NCI-H345 (cell line): ENCODE results near the gene YTHDF2.

ENCODE experiments used
- DNase-seq: peaks from one replicate; lab custom pipeline; 2025; lab: John Stamatoyannopoulos, UW

The YTHDF2 gene

DNA sequence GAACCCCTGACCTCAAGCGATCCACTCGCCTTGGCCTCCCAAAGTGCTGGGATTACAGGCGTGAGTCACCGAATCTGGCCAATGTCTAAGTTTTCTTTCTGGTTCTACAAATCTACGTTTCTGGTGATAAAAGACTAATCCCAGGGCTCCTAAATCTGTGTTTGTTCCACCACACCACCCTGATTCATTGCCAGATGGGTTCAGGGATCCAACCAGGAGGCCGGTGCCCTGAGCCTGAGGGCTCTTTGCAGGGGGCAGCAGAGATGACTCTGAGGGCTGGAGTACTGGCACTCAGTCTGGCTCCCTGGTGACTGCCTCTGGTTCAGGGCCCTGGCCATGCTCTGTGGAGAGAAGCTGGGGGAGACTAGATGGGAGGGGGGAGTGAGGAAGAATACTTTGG is 64.7 kb downstream of the YTHDF2 start:
- DNase-seq, result no peak

DNA sequence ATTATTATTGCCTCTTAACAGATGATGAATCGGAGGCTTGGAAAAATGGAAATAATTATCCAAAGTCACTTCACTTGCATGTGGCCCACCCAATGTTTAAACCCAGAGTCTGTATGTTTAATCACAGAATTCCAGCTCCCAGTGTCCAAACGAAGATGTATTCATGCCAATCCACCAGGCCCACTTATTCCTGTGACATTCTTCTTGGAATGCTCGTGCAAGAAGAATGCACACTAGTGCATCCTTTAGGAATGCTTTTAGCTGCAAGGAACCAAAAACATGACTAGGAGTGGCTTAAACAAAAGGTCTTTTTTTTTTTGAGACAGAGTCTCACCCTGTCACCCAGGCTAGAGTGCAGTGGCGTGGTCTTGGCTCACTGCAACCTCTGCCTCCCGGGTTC is 66.3 kb downstream of the YTHDF2 start:
- DNase-seq, result no peak

DNA sequence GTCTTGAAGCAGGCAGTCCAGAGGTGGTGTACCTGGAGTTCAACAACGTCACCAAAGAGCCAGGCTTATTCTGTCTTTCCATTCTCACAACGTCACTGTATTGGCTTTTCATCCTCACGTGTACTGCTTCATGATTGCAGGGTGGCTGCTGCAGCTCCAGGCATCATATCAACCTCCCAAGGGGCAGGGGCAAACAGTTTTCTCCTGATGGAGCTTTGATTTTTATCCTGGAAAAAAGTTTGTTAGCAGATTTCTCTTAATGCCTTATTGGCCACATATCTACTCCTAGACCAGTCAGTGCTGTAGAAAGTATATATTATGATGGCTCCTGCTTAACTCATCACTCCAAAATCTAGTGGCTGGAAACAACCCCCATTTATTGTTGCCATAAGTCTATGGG is 66.9 kb downstream of the YTHDF2 start:
- DNase-seq, result no peak

DNA sequence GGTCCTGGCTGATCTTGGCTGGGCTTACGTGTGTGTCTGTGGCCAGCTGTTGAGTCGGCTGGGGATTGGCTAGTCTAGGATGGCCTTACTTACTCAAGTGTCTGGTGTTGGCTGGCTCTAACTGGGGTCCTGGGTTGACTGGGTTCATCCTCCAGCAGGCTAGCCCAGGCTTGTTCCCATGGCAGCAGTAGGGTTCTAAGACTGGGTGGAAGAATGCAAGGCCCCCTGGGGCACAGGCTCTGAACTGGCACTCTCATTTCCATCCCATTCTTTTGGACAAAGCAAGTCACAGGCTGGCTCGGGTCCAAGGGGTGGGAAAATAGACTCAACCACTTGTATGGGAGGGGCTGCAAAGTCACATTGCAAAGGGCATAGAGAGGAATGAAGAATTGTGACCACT is 67.3 kb downstream of the YTHDF2 start:
- DNase-seq, result peak; percentile 6

DNA sequence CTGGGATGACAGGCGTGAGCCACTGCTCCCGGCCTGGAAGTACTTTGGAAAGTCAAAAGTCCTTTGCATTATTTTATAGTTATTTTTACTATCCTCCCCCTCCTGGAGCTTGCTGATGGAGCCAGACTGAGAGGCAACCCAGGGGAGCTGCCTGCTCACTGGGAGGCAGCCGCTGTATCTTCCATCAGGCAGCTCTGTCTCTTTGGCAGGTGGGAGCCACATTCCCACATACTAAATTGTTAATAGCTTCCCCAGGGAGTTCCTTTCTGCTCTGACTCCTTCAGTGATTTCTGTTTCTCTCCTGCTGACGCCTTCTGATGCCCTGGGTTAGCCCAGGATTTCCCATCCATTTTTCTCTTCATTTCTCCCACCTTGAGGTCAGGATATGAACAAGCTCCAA is 70.3 kb downstream of the YTHDF2 start:
- no peak for DNase-seq

DNA sequence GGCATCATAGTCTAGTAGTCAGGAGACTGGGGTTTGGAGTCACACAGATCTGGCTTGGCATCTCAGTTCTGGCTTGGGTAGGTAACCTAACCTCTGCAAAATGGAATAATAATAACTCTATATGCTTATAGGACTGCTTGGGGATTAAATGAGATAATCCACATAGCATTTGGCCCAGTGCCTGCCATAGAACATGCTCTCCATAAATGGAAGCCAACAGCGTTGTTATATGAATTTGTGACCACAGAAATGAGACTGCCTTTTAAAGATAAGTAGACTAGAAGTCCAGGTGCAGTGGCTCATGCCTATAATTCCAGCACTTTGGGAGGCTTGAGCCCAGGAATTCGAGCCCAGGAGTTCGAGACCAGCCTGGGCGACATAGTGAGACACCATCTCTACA is 71.2 kb downstream of the YTHDF2 start:
- DNase-seq, result no peak

DNA sequence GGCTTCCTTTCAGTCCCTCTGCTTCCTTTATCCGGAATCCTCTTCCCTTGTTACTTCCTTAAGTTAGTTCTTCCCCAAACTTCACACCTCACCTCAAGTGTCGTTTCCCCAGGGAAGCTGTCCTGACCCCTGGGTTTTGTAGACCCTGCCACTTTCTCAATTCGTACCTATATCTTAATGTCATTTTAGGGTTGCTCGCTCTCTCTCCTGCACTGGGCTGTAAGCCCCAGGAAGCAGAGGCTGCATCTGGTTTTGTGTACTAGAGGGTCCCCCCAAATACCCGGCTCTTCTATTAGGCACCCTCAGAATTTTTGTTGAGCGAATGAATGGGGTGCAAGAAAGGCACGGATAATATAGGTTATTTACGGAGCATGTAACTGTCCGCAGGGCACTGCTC is 74.6 kb downstream of the YTHDF2 start:
- DNase-seq, result no peak

DNA sequence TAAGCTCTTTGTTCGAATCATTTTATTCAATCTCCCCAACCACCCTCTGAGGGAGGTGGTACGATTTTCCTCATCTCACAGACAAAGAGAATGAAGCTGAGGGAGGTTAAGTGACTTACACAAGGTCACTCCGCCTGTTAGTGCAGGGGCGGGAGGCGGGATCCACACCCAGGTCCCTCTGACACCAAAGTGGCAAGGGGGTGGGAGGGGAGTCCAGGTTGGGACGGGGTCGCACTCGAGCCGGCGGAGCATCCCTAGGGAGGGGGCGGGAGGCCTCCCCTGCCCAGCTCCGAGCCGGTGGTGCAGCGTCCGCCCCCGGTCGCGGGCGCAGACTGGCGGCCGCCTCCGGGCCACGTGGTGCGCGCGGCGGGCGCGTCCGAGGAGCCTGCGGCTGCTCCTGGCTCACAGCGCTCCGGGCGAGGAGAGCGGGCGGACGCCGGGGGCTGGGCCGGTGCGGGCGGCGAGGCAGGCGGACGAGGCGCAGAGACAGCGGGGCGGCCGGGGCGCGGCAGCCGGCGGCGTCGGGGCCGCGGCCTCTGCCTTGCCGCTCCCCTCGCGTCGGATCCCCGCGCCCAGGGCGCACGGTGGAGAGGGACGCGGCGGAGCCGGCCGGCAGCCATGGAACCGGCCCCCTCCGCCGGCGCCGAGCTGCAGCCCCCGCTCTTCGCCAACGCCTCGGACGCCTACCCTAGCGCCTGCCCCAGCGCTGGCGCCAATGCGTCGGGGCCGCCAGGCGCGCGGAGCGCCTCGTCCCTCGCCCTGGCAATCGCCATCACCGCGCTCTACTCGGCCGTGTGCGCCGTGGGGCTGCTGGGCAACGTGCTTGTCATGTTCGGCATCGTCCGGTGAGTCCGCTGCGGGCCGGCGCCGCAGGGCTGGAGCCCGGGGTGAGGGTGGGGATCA is 75.3 kb downstream of the YTHDF2 start, which contains the start of gene OPRD1:
Gene OPRD1 (plus strand): TSS at position 405 of the 903 bp plus-strand sequence. CDS start 214 bp downstream, at position 619.
- peak; percentile 5 for DNase-seq

DNA sequence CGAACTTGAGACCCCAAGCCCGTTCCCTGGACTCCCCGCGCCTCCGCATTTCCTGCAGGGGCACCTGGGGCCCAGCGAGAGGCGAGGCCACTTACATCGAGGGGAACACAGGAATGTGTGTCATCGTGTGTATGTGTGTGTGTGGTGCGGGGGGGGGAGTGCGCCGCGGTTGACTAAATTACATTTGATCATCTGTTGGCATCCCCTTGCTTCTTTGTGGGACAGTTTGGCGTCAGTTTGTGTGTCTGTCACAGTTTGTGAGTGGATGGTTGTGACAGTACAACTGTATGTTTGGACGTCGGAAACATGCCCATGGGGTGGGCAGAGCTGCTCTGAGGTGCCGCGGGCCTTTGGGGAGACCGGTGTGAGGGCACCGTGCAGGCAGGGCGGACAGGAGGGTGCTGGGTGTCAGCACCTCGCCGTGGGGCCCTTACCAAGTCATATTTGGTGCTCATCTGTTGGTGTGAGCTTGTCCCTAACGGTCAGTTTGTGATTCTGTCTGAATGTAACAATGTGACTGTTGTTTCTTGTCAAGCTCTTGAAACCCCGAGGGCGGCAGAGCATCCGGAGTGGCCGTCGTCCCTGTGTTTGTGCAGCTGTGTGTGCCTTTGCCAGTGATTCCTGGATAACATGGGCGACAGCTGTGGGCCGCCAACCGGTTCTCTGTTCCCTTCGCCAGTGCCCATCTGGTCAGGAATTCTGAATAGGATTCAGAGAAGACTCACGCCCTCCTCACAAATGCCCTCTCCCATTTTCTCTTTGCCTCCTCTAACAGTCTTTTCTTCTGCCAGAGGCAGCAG is 76.1 kb downstream of the YTHDF2 start:
- DNase-seq, result peak; percentile 26

DNA sequence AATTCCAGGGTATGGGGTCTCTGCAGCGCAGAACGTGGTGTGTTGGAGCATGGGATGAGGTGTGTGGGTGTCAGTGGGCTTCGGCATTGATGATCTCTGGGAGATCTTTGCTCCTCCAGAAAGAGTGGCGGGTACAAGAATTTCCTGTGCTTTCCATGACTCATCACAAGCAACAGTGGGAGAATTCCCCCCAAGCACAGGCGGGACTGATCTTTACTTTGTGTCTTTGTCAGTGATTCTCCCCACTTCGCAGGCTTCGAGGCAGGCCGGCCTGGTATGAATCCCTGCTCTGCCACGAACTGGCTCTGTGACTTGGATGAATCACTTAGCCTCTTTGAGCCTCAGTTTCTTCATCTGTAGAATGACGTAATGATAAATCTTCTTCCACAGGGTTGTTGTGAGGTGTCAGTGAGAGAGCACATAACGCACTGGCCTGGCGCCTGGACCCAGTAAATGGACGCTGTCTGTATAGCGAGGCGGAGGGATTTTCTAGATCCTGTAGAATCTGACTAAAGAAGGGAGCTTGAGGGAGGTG is 77.3 kb downstream of the YTHDF2 start:
- DNase-seq, result no peak

DNA sequence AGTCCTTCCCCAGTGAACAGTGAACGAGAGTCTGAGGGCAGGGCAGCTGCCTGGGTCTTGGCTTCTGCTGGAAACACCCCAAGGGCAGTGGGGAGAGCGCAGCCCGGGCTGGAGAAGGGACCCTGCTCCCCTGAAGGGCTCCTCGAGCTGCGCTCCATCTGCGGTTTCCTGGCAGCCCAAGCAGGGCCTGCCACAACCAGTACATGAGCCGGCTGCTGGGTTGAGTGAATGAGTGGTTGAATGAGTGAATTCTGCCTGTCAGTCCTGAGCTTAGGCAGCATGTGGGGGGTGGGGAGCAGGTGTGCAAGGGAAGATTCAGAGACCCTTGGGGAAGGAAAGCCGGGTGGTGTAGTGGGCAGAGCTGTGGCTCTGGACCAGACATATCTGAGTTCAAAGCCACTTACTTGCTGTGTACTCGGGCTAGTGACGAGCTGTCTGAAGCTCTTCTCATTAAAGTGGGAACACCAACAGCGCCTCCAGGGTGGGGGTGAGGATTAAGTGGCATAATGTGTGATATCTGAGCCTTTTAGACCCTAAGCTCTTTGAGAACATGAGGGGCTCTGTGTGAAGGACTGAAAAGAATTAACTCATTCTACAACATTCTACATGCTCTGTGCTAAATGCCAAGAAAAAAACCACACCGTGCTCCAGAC is 78.9 kb downstream of the YTHDF2 start:
- no peak for DNase-seq

DNA sequence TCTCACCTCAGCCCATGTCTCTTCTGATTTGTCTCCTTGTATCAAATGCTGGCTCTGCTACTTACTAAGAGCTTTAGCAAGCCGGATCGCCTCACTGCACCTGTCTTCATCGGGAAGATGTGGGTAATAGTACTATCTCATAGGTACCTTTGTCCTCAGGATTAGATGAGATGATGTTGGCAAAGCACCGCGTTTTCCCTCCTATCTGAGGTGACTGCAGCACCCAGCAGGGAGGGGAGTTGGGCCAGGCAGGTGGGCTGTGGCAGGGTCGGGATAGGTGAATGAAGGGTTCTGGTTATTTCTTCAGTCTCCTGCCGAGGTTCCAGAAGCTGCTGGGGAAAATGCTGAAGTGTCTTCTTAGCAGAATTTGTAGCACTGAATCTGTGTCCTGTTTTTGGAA is 80.4 kb downstream of the YTHDF2 start:
- no peak for DNase-seq

DNA sequence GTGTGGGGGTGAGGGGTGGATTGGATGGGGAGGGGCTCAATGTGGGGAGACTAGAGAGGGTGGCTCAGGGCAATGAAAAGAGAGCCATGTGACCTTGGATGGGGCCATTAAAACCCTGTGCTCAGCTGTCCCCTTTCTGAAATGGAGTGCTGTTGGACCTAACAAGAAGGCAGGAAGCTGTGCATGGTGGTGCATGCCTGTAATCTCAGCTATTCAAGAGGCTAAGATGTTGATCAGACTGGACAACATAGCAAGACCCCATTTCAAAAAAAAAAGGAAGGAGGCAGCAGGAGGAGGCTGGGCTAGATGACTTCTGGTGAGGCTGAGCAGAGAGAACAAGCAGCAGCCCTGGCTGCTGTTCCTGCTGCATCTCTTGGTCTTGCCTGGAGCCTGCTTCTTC is 82.3 kb downstream of the YTHDF2 start:
- DNase-seq, result no peak
